Right forelimb (tissue), 1 donor: ENCODE data around the gene KCNJ6.
"Not testable (repeated sequence)": the region's sequence is repeated elsewhere in the genome, so short reads cannot be mapped to it uniquely, and the experiment has no call there.

Experiments
- DNase-seq: peaks from one replicate; pipeline ENCODE4 v3.0.0-alpha.2; 2018

KCNJ6 gene

GRCh38 chr21:37670883-37671282 is 245.4 kb downstream of the KCNJ6 start:
- DNase-seq: no peak

- DNase-seq: no peak
Observed at GRCh38 chr21:37669249-37669648, 247.0 kb downstream of the KCNJ6 start.

- no peak for DNase-seq
Observed at GRCh38 chr21:37668462-37669239, 247.6 kb downstream of the KCNJ6 start.

GRCh38 chr21:37667380-37667779 is 248.9 kb downstream of the KCNJ6 start:
- DNase-seq: no peak

GRCh38 chr21:37665230-37666024 is 250.8 kb downstream of the KCNJ6 start:
- no peak for DNase-seq

DNA sequence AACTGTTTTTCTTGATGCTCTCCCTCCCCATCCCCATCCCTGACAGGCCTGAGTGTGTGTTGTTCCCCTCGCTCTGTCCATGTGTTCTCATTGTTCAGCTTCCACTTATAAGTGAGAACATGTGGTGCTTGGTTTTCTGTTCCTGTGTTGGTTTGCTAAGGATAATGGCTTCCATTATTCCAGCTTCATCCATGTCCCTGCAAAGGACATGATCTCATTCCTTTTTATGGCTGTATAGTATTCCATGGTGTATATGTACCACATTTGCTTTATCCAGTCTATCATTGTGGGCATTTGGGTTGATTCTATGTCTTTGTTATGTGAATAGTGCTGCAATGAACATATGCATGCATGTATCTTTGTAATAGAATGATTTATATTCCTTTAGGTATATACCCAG is 254.0 kb downstream of the KCNJ6 start:
- not testable (repeated sequence) for DNase-seq

DNA sequence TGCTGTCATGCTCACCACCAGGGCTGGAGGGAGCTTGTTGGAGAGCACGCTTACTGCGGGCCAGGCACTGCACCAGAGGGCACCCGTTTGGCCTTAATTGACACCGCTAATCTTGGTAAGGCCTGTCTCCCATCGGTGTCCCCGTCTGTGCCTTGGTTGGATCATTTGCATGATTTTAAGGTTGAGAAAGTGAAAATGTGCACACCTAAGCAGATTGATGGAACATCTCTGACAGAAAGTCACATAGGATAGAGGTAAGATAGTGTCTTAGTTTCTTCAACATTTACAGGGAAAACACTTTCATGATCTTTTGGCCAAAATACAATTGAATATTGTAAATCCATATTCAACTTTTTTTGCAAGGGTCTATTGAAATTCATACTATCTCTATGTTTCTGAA is 255.5 kb downstream of the KCNJ6 start:
- DNase-seq: no peak

GRCh38 chr21:37659874-37660273 is 256.4 kb downstream of the KCNJ6 start:
- DNase-seq: no peak

DNA sequence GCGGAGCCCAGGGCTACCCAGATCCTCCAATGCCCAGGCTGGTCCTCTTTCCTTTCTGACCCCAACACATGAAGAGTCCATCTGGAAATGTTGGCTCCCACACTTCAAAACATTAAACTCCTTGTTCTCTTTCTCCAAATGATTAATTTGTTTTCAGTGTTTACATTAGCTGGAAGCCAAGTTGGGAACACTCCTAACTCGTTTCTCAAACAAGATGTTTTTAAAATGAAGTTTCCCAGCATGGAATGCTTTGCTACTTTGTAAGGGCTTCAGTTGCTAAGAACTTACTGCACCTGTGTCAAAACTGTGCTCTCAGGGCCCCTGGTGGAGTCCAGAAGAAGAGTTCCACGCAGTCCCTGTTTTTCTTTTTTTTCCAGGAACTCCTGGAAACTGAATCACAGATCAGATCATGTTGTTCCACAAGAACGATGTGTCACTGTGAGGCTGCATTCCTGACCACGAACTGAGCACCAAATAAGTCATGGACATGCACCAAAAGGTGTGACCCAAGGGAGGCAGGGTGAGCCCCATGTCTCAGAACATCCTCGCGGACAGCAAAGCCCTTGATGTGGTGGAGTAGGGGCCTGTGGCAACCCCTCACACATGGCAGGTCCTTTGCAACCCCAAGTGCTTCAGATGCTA is 257.3 kb downstream of the KCNJ6 start:
- DNase-seq: no peak

GRCh38 chr21:37658121-37658816 is 258.0 kb downstream of the KCNJ6 start:
- DNase-seq: no peak

- DNase-seq: no peak
Observed at GRCh38 chr21:37656899-37657298, 259.4 kb downstream of the KCNJ6 start.

DNA sequence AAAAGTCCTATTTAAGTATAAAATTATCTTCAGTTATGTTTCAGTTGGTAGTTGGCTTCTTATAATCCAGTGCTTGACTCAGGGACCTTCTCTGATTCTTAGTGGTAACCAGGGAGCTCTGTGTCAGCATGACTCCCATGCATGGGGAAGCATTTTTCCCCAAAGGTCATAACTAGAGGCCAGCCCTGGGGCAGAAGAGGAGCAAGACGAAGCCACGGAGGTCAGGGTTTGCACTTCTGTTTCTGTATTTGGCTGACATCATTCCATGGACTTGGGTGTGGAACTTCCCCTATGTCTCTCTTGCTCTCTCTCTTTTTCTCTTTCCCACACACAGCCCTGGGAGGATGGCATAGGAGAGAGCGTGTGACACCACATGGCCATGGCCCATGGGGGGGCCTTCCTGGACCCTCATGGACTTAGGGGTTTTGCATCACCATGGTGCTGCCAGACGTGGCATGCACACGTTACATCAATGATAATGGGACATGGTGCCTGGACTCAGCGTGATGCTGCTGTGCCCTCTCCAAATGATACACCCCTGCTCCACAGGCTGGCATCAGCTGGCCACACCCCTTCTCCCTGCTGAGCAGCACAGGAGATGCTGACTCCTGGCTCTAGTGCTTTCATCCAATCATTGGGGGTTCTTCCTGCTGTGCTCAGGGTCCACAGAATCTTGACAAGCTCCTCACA is 260.5 kb downstream of the KCNJ6 start:
- no peak for DNase-seq

DNA sequence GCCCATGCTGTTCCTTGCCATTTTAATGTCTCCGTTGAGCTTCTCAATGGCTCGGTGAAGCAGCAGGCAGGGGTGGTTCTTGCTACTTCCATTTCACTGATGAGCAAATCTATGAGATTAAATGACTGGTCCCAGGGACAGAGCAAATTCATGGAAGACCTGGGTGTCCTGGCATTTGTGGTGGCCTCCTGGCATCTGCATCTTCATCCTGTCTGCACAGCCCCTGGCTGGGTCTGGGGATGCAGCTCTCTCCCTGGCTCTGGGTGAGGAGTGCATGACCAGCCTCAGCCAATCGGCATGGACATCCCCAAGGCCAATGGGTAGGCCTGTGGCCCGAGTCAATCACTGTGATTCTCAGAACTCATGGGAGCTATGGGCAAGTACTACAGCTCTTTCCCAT is 261.7 kb downstream of the KCNJ6 start:
- no peak for DNase-seq

GRCh38 chr21:37653201-37653600 is 263.1 kb downstream of the KCNJ6 start:
- no peak for DNase-seq

DNA sequence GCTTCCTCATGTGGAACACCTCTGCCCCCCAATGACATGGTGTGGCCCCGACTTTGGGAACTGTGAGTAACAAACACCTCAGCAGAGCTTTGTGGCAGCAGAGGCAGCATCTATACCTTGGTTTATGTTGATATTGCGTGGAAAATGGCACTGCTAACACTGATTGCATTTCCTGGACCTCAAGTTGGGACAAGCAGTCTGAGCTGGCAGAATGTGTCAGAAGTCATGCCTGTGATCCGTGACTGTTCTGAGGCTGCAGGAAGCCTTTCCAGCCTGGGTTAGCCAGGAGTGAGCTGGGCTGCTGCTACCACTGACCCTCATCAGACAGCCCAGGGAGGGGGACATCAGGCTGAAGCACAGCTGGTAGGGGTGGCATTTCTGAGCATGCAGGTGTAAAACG is 268.5 kb downstream of the KCNJ6 start:
- no peak for DNase-seq

DNA sequence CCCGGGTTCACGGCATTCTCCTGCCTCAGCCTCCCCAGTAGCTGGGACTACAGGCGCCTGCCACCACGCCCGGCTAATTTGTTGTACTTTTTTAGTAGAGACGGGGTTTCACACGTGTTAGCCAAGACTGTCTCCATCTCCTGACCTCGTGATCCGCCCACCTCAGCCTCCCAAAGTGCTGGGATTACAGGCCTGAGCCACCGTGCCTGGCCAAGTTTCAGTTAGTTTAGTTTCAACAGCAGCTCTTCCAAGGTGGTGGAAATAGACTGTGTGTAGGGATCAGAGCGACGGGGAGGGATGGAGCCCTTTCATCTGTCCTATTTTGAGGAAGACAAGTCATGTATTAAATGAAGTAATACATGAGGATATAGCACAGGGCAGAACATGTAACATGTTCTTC is 269.5 kb downstream of the KCNJ6 start:
- DNase-seq: not testable (repeated sequence)

GRCh38 chr21:37645848-37646247 is 270.4 kb downstream of the KCNJ6 start:
- no peak for DNase-seq

DNA sequence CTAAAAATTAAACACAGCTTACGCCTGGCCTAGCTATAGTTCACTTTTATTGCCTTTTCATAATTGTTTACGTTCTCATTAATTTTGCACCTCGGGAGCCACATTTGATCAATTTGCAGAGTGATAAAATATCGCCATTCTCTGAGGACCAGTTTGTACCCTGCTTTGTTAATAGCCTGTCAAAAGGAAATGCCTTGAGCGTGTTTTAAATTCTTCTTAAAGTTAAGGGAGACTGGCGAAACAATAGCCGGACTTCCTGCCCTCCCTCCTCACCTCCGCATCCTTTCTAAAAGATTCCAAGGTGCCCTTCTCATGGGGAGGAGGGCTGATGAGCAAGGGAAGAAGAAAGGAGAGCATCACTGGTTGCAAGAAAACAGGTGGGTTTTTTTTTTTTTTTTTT is 271.6 kb downstream of the KCNJ6 start:
- DNase-seq: no peak

GRCh38 chr21:37643862-37644261 is 272.4 kb downstream of the KCNJ6 start:
- not testable (repeated sequence) for DNase-seq

GRCh38 chr21:37642493-37642892 is 273.8 kb downstream of the KCNJ6 start:
- DNase-seq: no peak

DNA sequence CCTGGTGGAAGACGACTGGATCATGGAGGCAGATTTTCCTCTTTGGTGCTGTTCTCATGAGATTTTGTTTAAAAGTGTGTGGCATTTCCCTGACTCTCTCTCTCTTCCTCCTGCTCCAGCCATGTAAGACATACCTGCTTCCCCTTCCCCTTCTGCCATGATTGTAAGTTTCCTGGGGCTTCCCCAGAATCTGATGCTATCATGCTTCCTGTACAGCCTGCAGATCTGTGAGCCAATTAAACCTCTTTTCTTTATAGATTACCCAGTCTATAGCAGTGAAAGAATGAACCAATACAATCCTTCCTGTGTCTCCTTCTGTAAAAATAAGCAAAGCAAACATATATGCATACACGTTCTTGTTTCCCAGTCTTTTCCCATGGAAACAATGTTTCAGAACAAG is 276.5 kb downstream of the KCNJ6 start:
- DNase-seq: no peak

DNA sequence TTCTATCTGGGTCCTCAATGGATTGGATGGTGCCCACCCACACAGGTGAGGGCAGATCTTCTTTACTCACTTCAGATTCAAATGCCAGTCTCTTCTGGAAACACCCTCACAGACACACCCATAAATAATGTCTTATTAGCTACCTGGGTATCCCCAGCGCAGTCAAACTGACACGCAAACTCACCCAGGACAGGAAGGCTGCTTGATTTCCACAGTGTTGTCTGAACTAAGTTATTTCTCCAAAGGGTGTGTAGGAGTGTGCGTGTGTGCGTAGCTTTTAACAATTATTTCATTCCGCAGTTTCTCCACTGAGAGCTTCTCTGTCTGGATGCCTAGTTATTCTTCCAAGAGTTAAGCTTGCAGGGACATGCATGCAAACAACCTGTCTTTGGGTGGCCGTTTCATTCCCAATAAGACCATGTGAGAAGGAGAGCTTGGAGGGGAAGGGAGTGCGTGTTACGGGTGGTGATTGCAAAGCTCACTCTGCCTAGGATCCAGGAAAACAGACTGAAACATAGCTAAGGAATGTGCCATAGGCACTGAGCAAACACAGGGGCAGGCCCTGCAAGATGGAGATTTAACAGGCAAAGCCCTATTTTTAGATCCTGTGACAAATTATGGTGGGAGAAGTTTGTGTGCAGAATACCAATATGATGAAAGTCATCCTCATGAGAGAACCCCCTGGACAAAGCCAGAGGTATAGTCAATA is 280.0 kb downstream of the KCNJ6 start:
- no peak for DNase-seq
